ENCODE measurements around the gene MROH2B.

DNA sequence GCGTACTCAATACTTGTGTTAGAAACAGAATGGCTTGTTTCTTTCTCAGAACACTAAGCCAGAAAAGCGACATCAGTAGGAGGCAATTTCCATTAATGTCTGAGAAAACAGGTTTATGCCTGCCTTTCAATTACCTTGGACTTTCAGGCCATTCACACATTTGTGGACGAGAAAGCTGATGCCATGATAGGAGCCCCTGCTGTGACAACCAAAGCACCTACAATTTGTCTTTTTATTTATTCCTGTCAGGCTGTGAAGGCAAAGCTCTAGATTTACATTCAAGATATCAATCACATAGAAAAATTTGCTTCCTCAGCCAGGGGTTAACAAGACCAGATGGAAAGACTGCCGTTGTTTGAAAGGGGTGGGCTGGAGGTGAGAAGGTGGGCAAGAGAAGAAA, 85.6 kb downstream of the MROH2B start:
- TF ChIP-seq, protein P1, sequence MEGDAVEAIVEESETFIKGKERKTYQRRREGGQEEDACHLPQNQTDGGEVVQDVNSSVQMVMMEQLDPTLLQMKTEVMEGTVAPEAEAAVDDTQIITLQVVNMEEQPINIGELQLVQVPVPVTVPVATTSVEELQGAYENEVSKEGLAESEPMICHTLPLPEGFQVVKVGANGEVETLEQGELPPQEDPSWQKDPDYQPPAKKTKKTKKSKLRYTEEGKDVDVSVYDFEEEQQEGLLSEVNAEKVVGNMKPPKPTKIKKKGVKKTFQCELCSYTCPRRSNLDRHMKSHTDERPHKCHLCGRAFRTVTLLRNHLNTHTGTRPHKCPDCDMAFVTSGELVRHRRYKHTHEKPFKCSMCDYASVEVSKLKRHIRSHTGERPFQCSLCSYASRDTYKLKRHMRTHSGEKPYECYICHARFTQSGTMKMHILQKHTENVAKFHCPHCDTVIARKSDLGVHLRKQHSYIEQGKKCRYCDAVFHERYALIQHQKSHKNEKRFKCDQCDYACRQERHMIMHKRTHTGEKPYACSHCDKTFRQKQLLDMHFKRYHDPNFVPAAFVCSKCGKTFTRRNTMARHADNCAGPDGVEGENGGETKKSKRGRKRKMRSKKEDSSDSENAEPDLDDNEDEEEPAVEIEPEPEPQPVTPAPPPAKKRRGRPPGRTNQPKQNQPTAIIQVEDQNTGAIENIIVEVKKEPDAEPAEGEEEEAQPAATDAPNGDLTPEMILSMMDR (IDR thresholded peaks at IDR 0.05): no peak
- no peak for TF ChIP-seq POLR2A (IDR thresholded peaks at IDR 0.05)
